Smooth muscle cell (in vitro differentiated cells): ENCODE measurements around the gene CDH15. TPM values are rescaled to one million over a fixed set of nuclear protein-coding genes. Genes with fewer than 3 reads are reported as not detected.
A peak's percentile ranks its signal among the peaks of the same experiment; 100 is the strongest.

ENCODE experiments used
- DNase-seq: peaks from one replicate; lab custom pipeline; 2025; ENCODE audit not compliant: unreplicated experiment; lab: John Stamatoyannopoulos, UW
- H2AFZ ChIP-seq: fragments of 200-600 bp; sonication (generic); 2 replicates; pipeline ENCODE4 v1.6.0; 2016; ENCODE audit warnings: antibody characterized with exemption, low read depth, mild to moderate bottlenecking
- H3F3A ChIP-seq: fragments of 200-600 bp; sonication (generic); 2 replicates; pipeline ENCODE4 v1.6.0; 2017; ENCODE audit warnings: antibody characterized with exemption, low read depth
- H3K27ac ChIP-seq: fragments of 200-600 bp; sonication (generic); 2 replicates; pipeline ENCODE4 v1.5.1; 2016; ENCODE audit warnings: low read depth, mild to moderate bottlenecking
- H3K27me3 ChIP-seq: fragments of 200-600 bp; sonication (generic); 2 replicates; pipeline ENCODE4 v1.6.1; 2016; ENCODE audit warnings: low read depth, mild to moderate bottlenecking
- H3K36me3 ChIP-seq: fragments of 200-600 bp; sonication (generic); 2 replicates; pipeline ENCODE4 v1.5.1; 2016; ENCODE audit warnings: low read depth
- H3K4me1 ChIP-seq: fragments of 200-600 bp; sonication (generic); 2 replicates; pipeline ENCODE4 v1.5.1; 2016; ENCODE audit warnings: low read depth
- H3K4me2 ChIP-seq: fragments of 200-600 bp; sonication (generic); 2 replicates; pipeline ENCODE4 v1.6.0; 2016; ENCODE audit warnings: mild to moderate bottlenecking
- H3K4me3 ChIP-seq: fragments of 200-600 bp; sonication (generic); 2 replicates; pipeline ENCODE4 v1.5.1; 2016; ENCODE audit warnings: mild to moderate bottlenecking
- H3K79me2 ChIP-seq: fragments of 200-600 bp; sonication (generic); 2 replicates; pipeline ENCODE4 v1.6.0; 2016; ENCODE audit warnings: low read depth, mild to moderate bottlenecking
- H3K9ac ChIP-seq: fragments of 200-600 bp; sonication (generic); 2 replicates; pipeline ENCODE4 v1.6.0; 2016; ENCODE audit warnings: low read depth
- H3K9me3 ChIP-seq: fragments of 200-600 bp; sonication (generic); replicated peaks from 2 replicates; pipeline ENCODE4 v1.5.1; 2016; ENCODE audit warnings: low read depth
- H4K20me1 ChIP-seq: fragments of 200-600 bp; sonication (generic); 2 replicates; pipeline ENCODE4 v1.6.0; 2016; ENCODE audit warnings: low read depth
- CTCF ChIP-seq: fragments of 200-600 bp; sonication (generic); IDR thresholded peaks from 2 replicates; pipeline ENCODE4 v1.5.1; 2017; ENCODE audit warnings: borderline replicate concordance, mild to moderate bottlenecking, antibody characterized with exemption; ENCODE audit not compliant: insufficient read depth, poor library complexity, severe bottlenecking
- WGBS: methylation state at CpG from one replicate; pipeline ENCODE4 v1.1.7; 2016; ENCODE audit warnings: low lambda C conversion rate; 5-methylcytosine and 5-hydroxymethylcytosine counted together
- polyA plus RNA-seq: library from polyadenylated mRNA; unstranded; fragments of >200 nt; fragmentation: Nextera tagmentation; extraction: Ambion mirVana; gene quantifications from 2 replicates; pipeline ENCODE4 v1.2.1, GENCODE V29; 2016
- total RNA-seq: library from RNA; depleted of rRNA; stranded (reverse); fragments of >200 nt; gene quantifications from 2 replicates; pipeline ENCODE4 v1.2.3, GENCODE V29; 2014

CDH15 gene
- total and polyA plus RNA-seq, 2 experiments from 2014 or later, result 0.36 to 1.4 TPM

DNA sequence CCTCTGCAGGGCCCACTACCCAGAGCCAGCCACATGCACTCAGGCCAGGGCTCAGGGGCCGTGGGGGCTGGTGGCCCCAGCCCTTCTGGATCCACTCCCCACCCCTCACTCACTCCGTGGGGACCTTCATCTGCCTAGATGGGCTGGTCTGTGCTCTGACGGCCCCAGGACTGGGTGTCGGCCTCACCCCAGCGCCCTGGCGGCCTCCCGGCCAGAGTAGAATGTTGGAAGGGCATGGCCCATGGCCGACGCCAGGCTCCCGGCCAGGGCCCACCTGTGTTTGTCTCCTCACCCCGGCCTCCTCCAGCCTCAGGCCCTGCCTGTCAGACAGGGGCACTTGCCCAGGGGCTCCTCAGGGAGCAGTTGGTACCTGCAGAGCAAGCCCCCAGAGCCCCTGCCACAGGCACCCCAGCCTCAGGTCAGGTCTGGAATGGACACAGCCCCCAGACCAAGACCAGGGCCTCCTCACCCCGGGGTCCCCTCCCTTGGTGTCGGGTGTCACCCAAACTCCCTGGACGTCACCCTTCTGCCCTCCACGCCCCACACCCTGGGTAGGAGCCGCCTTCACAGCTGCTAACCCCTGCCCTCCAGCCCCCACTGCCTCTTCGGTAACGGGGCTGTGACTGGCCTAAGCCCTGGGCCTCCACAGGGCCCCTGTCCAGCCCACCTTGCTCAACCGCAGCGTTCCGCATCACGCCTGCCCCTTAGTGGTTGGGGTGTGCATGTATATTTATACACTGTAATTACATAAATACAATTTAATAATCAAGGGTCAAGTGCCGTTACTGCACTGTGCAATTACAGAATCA, 3.0 kb upstream of the CDH15 start:
- Histone ChIP-seq H3K27ac (no peak overlapping the region), H3K9me3 (no peaks in the 10 kb centered on the region), H3K9ac (no peak overlapping the region), H3K27me3 (peaks cover 19% of the 10 kb centered on the region), H4K20me1 (no peaks in the 10 kb centered on the region), H3F3A (no peaks in the 10 kb centered on the region), H3K4me1 (no peaks in the 10 kb centered on the region), H3K4me3 (no peak overlapping the region), H2AFZ (no peak overlapping the region), H3K79me2 (no peaks in the 10 kb centered on the region), H3K36me3 (no peaks in the 10 kb centered on the region), H3K4me2 (no peak overlapping the region)
- no peak for DNase-seq
- TF ChIP-seq CTCF, result no peak
- WGBS, result 89% methylated on average over 20 of the region's 23 CpGs

DNA sequence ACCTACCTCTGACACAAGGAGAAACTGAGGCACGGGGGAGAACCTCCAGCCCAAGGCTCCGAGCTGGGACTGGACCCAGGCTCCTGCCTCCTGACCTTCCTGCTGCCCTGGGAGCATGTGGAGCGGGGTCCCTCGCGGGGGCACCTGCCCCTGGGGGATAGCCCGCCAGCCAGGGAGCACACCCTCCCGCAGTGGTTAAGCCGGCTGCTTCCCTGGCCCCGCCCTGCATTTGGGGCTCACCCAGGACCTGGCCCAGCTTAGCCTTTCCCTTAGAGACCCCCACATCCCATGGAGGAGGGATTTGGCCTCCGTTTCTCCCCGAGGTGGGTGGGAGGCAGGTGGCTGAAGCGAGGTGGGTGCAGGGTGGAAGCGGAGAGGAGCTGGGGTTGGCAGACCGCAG, 1.8 kb upstream of the CDH15 start:
- no peak for TF ChIP-seq CTCF
- Histone ChIP-seq H3K4me3 (no peak overlapping the region), H3K36me3 (no peaks in the 10 kb centered on the region), H3K79me2 (no peaks in the 10 kb centered on the region), H3F3A (no peaks in the 10 kb centered on the region), H4K20me1 (no peaks in the 10 kb centered on the region), H3K27me3 (peaks cover 19% of the 10 kb centered on the region), H3K9ac (no peak overlapping the region), H3K27ac (no peak overlapping the region), H3K9me3 (no peaks in the 10 kb centered on the region), H3K4me2 (no peak overlapping the region), H3K4me1 (no peaks in the 10 kb centered on the region), H2AFZ (no peak overlapping the region)
- WGBS, result 87% methylated on average over 13 of the region's 14 CpGs
- DNase-seq, result no peak

DNA sequence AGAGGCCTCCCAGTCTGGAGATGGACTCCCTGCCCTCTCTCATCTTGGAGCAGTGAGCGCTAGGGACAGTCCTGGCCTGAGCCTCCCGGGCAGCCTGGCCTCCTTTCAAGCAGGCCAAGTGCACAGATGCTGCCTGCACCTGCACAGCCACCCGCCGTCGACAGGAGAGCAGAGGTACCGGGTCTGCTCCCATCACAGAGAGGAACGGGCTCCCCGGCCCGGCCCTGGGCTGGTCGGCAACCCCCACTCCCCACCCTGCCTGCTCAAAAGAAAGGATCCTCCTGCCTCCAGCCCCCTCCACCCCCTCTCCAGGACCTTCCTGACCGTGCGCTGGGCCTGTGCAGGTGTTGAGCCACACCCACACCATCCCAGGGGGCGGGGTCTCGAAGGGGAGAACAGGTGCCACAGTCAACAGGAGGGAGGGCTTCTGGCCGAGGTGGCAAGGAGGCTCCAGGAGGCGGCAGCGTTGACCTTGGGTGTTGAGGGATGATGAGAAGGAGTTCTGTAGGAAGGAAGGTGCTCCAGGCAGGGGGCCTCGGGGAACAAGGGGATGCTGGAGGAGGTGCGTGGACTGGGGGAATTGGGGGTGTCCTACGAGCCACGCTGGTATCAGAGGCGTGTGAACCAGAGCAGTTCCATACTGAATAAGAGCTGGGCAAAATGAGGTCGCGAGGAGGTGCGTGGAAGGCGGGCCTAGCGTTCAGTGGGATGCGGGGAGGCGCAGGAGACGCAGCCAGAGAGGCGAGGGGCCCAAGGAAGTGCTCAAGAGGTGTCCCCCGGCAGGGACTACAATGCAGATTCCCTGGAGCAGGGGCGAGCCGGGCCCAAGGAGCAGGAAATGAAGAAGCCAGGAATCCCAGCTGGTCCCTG, 967 bp upstream of the CDH15 start:
- no peak overlapping the region for H3K27ac ChIP-seq
- DNase-seq, result no peak
- H3K36me3 ChIP-seq, result no peaks in the 10 kb centered on the region
- no peaks in the 10 kb centered on the region for H3K9me3 ChIP-seq
- no peaks in the 10 kb centered on the region for H3K4me1 ChIP-seq
- no peak overlapping the region for H2AFZ ChIP-seq
- no peak overlapping the region for H3K9ac ChIP-seq
- no peaks in the 10 kb centered on the region for H3F3A ChIP-seq
- no peaks in the 10 kb centered on the region for H4K20me1 ChIP-seq
- peak overlapping the region; percentile 34 for H3K4me3 ChIP-seq
- peak overlapping the region; percentile 78 for H3K4me2 ChIP-seq
- WGBS, result 26% methylated on average over 28 of the region's 34 CpGs
- peaks cover 19% of the 10 kb centered on the region for H3K27me3 ChIP-seq
- H3K79me2 ChIP-seq, result no peaks in the 10 kb centered on the region
- TF ChIP-seq CTCF, result no peak
